Caco-2 (cell line): ENCODE data around the gene SHFL. TPM values are rescaled to one million over a fixed set of nuclear protein-coding genes. Genes with fewer than 3 reads are reported as not detected.

Experiments
- BruUV-seq: library from RNA; stranded (reverse); fragments of 400-500 nt; replicated peaks from 2 replicates; lab custom pipeline; 2021; lab: Mats Ljungman, UMichigan
- CTCF ChIA-PET: fragments of 300-600 bp; sonication (Branson Sonifier 250); formaldehyde crosslinking; loops from one replicate; lab custom pipeline; 2022; ENCODE audit warnings: antibody characterized with exemption; lab: Charles Lee
- POLR2A ChIA-PET: fragments of 300-600 bp; sonication (Branson Sonifier 250); formaldehyde crosslinking; loops from one replicate; lab custom pipeline; 2022; ENCODE audit warnings: antibody characterized with exemption; lab: Charles Lee
- DNase-seq, 2 experiments: peaks; one replicate each; pipeline versions ENCODE4 v3.0.0 to v3.0.0-alpha.2; 2020 to 2022
- H3K27me3 ChIP-seq: replicated peaks from 2 replicates; pipeline ENCODE4 v1.6.0; 2011; ENCODE audit warnings: low read length; ENCODE audit not compliant: control insufficient read depth, insufficient read depth
- H3K36me3 ChIP-seq: 2 replicates; pipeline ENCODE4 v1.5.1; 2011; ENCODE audit warnings: low read length; ENCODE audit not compliant: control insufficient read depth, insufficient read depth
- H3K4me1 ChIP-seq: fragments of 250-450 bp; sonication (Bioruptor Pico); 2 replicates; pipeline ENCODE4 v1.5.1; 2020; ENCODE audit warnings: mild to moderate bottlenecking
- H3K4me3 ChIP-seq: 2 replicates; pipeline ENCODE4 v1.5.1; 2011; ENCODE audit warnings: low read depth, mild to moderate bottlenecking, control low read depth, low read length
- H3K9me3 ChIP-seq: fragments of 250-450 bp; sonication (Bioruptor Pico); 2 replicates; pipeline ENCODE4 v1.5.1; 2020; ENCODE audit warnings: mild to moderate bottlenecking, moderate library complexity
- H3K27ac Mint-ChIP-seq: one replicate; pipeline ENCODE4 v1.8.0; 2022; ENCODE audit warnings: mixed read lengths; ENCODE audit not compliant: unreplicated experiment
- H3K27me3 Mint-ChIP-seq: one replicate; pipeline ENCODE4 v1.8.0; 2022; ENCODE audit warnings: mixed read lengths; ENCODE audit not compliant: insufficient read depth, unreplicated experiment
- H3K36me3 Mint-ChIP-seq: one replicate; pipeline ENCODE4 v1.8.0; 2022; ENCODE audit warnings: mild to moderate bottlenecking, mixed read lengths; ENCODE audit not compliant: insufficient read depth, unreplicated experiment
- H3K4me1 Mint-ChIP-seq: one replicate; pipeline ENCODE4 v1.8.0; 2022; ENCODE audit warnings: low read depth, mixed read lengths; ENCODE audit not compliant: unreplicated experiment
- H3K4me3 Mint-ChIP-seq: one replicate; pipeline ENCODE4 v1.8.0; 2022; ENCODE audit warnings: mild to moderate bottlenecking, moderate library complexity, mixed read lengths; ENCODE audit not compliant: unreplicated experiment
- H3K9me3 Mint-ChIP-seq: one replicate; pipeline ENCODE4 v1.8.0; 2022; ENCODE audit warnings: mixed read lengths; ENCODE audit not compliant: unreplicated experiment
- CTCF ChIP-seq, 2 experiments: fragments of 200-600 bp in 1 of 2; IDR thresholded peaks; 1 replicate in 1 of 2; 2 replicates in 1 of 2; pipeline versions ENCODE4 v1.5.1 to v1.8.0; 2011 to 2022; ENCODE audit warnings: antibody characterized with exemption in 1 of 2, control low read depth in 1 of 2, inconsistent platforms in 1 of 2, low read depth in 1 of 2, low read length in 1 of 2, mild to moderate bottlenecking in 1 of 2, moderate library complexity in 1 of 2; ENCODE audit not compliant: insufficient read depth in 1 of 2, severe bottlenecking in 1 of 2, unreplicated experiment in 1 of 2
- intact Hi-C: fragments of 100-400 bp; cut with micrococcal nuclease; formaldehyde crosslinking; loops from one replicate; pipeline ENCODE4 v1.10.0; 2022; ENCODE audit not compliant: unreplicated experiment
- total RNA-seq: library from RNA; stranded (reverse); gene quantifications from 2 replicates; pipeline ENCODE4 v1.2.3, GENCODE V29; 2022

SHFL gene
- total RNA-seq, 1 experiment from 2014 or later: 6.2 TPM

GRCh38 chr19:10132905-10133304 lies 46.8 kb downstream of the SHFL start:
- Mint-ChIP-seq H3K36me3 (peaks cover 45% of the 10 kb centered on the region), H3K27ac (no peak overlapping the region), H3K4me3 (no peak overlapping the region), H3K9me3 (no peaks in the 10 kb centered on the region), H3K4me1 (no peaks in the 10 kb centered on the region), H3K27me3 (no peaks in the 10 kb centered on the region)
- Histone ChIP-seq H3K4me1 (no peaks in the 10 kb centered on the region), H3K36me3 (peaks cover 1% of the 10 kb centered on the region; the same call in 1 of the 2 replicates), H3K9me3 (no peaks in the 10 kb centered on the region), H3K27me3 (no peaks in the 10 kb centered on the region), H3K4me3 (no peak overlapping the region)
- BruUV-seq: no TSS peak
- ChIA-PET CTCF (interaction anchor here (0.6 kb wide), 1 partner anchor 138 kb away, joined by 3 read pairs; the partner anchor contains the start of gene ICAM1), POLR2A (no interaction called here)
- intact Hi-C loops: no loop called here
- no peak for DNase-seq
- no peak for TF ChIP-seq CTCF (IDR thresholded peaks at IDR 0.05; ENCODE audit: insufficient read depth in 1 of 2, low read depth in 1 of 2, low read length in 1 of 2, severe bottlenecking in 1 of 2, unreplicated experiment in 1 of 2)

DNA sequence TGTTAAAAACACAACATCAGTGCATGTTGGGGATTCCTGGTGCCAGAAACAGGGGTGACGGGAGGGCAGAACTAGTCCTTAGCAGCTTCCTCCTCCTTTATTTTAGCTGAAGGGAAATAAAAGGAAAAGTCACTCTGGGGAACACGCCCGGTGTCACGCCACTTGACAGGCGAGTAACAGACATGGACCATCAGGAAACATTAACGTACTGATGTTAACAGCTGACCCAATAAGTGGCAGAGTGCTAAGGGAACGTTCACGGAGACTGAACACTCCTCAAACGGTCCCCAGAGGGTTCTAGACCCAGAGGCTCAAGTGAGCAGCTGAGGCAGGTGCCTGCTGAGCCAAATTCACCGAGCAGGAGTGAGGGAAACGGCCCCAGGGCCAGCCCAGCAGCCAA lies 47.5 kb downstream of the SHFL start:
- TF ChIP-seq CTCF (IDR thresholded peaks at IDR 0.05; ENCODE audit: insufficient read depth in 1 of 2, low read depth in 1 of 2, low read length in 1 of 2, severe bottlenecking in 1 of 2, unreplicated experiment in 1 of 2): no peak
- intact Hi-C loops: no loop called here
- DNase-seq: no peak
- Histone ChIP-seq H3K4me1 (no peaks in the 10 kb centered on the region), H3K27me3 (no peaks in the 10 kb centered on the region), H3K4me3 (no peak overlapping the region), H3K36me3 (peaks cover 1% of the 10 kb centered on the region; the same call in 1 of the 2 replicates), H3K9me3 (no peaks in the 10 kb centered on the region)
- ChIA-PET CTCF (no interaction called here), POLR2A (no interaction called here)
- BruUV-seq: no TSS peak
- H3K9me3 Mint-ChIP-seq: no peaks in the 10 kb centered on the region
- H3K27me3 Mint-ChIP-seq: no peaks in the 10 kb centered on the region
- no peaks in the 10 kb centered on the region for H3K4me1 Mint-ChIP-seq
- H3K4me3 Mint-ChIP-seq: no peak overlapping the region
- no peak overlapping the region for H3K27ac Mint-ChIP-seq
- H3K36me3 Mint-ChIP-seq: peaks cover 50% of the 10 kb centered on the region

- no peak for DNase-seq
- TF ChIP-seq CTCF (IDR thresholded peaks at IDR 0.05; ENCODE audit: insufficient read depth in 1 of 2, low read depth in 1 of 2, low read length in 1 of 2, severe bottlenecking in 1 of 2, unreplicated experiment in 1 of 2): no peak
- H3K4me1 ChIP-seq: no peaks in the 10 kb centered on the region
- Mint-ChIP-seq H3K36me3 (peaks cover 53% of the 10 kb centered on the region), H3K4me3 (no peak overlapping the region), H3K27me3 (no peaks in the 10 kb centered on the region), H3K9me3 (no peaks in the 10 kb centered on the region), H3K4me1 (no peaks in the 10 kb centered on the region), H3K27ac (no peak overlapping the region)
- H3K36me3 ChIP-seq: peaks cover 1% of the 10 kb centered on the region; the same call in 1 of the 2 replicates
- CTCF ChIA-PET: no interaction called here
- H3K4me3 ChIP-seq: no peak overlapping the region
- H3K9me3 ChIP-seq: no peaks in the 10 kb centered on the region
- no peaks in the 10 kb centered on the region for H3K27me3 ChIP-seq
- POLR2A ChIA-PET: no interaction called here
- BruUV-seq: no TSS peak
- intact Hi-C loops: no loop called here
Observed at GRCh38 chr19:10134040-10134439, 47.9 kb downstream of the SHFL start.
